K562 (cell line): ENCODE data around the gene BBLN. TPM values are rescaled to one million over a fixed set of nuclear protein-coding genes. Genes with fewer than 3 reads are reported as not detected.

Source experiments
- C11orf30 ChIP-seq: fragments of 450-650 bp; IDR thresholded peaks from 2 replicates; pipeline ENCODE4 v1.6.1; 2016; ENCODE audit warnings: low read depth, mild to moderate bottlenecking
- CHD4 ChIP-seq: fragments of 200-600 bp; sonication (generic); IDR thresholded peaks from 3 replicates; pipeline ENCODE4 v1.6.1; 2012; ENCODE audit warnings: low read depth, mild to moderate bottlenecking, mixed read lengths, low read length, inconsistent platforms; ENCODE audit not compliant: insufficient read depth, insufficient replicate concordance, poor library complexity, severe bottlenecking
- FOXA1 ChIP-seq: fragments of 450-650 bp; IDR thresholded peaks from 2 replicates; pipeline ENCODE4 v1.6.1; 2016; ENCODE audit warnings: mild to moderate bottlenecking, borderline replicate concordance
- FOXK2 ChIP-seq, 2 experiments: fragments of 450-650 bp; IDR thresholded peaks in 1 of 2; conservative IDR thresholded peaks in 1 of 2; 2 replicates each; pipeline ENCODE4 v1.6.1; 2016; ENCODE audit warnings: low read depth in 2 of 2, mild to moderate bottlenecking in 1 of 2
- GTF2A2 ChIP-seq: IDR thresholded peaks from 2 replicates; pipeline ENCODE4 v1.6.1; 2016; ENCODE audit warnings: mild to moderate bottlenecking, missing genetic modification characterization, missing compliant biosample characterization
- KDM5B ChIP-seq: fragments of 200-600 bp; sonication (generic); IDR thresholded peaks from 2 replicates; pipeline ENCODE4 v1.6.1; 2012; ENCODE audit warnings: low read depth, mild to moderate bottlenecking, moderate library complexity, low read length, control low read depth, inconsistent platforms; ENCODE audit not compliant: insufficient replicate concordance
- MEF2A ChIP-seq: IDR thresholded peaks from 2 replicates; pipeline ENCODE4 v1.6.1; 2011; ENCODE audit warnings: low read depth, mild to moderate bottlenecking, low read length, moderate library complexity; ENCODE audit not compliant: control insufficient read depth
- NFXL1 ChIP-seq: fragments of 450-650 bp; formaldehyde crosslinking; IDR thresholded peaks from 2 replicates; pipeline ENCODE4 v1.4.0; 2021; ENCODE audit warnings: mild to moderate bottlenecking
- NR1H2 ChIP-seq: sonication (generic); formaldehyde crosslinking; IDR thresholded peaks from 2 replicates; pipeline ENCODE4 v1.4.0; 2020; ENCODE audit warnings: mild to moderate bottlenecking, missing genetic modification reagents
- TBL1XR1 ChIP-seq, 2 experiments: IDR thresholded peaks; 2 replicates each; pipeline ENCODE4 v1.6.1; 2012; ENCODE audit warnings: improper control_type of control experiment in 2 of 2, low read length in 2 of 2, mild to moderate bottlenecking in 1 of 2
- ZNF764 ChIP-seq: fragments of 250-450 bp; sonication (Bioruptor Pico); IDR thresholded peaks from 2 replicates; pipeline ENCODE4 v1.4.0; 2020; ENCODE audit warnings: low read depth, mild to moderate bottlenecking, moderate library complexity
- polyA plus RNA-seq, 8 experiments: library from polyadenylated mRNA; depleted of rRNA in 4 of 8; stranded (reverse) in 5 of 8; unstranded in 3 of 8; fragments of >200 nt; fragmentation: Nextera tagmentation in 2 of 8; fragmentation: Illumina TruSeq in 1 of 8; extraction: Ambion mirVana in 2 of 8; extraction: Trizol in 1 of 8; gene quantifications; 2 replicates each; pipeline versions ENCODE4 v1.2.1 to v1.2.3, GENCODE V29; 2011 to 2014; ENCODE audit warnings: inconsistent platforms in 1 of 8, missing spikeins in 1 of 8
- total RNA-seq, 7 experiments: library from RNA; depleted of rRNA in 6 of 7; stranded (reverse); fragments of >200 nt in 6 of 7; fragmentation: Illumina TruSeq in 2 of 7; extraction: Trizol in 2 of 7; gene quantifications; 2 replicates each; pipeline versions ENCODE4 v1.2.1 to v1.2.3, GENCODE V29; 2011 to 2021; ENCODE audit warnings: low replicate concordance in 1 of 7
- TF ChIP-seq, protein P1 (sequence below), 2 experiments: fragments of 450-650 bp; IDR thresholded peaks; 2 replicates each; pipeline ENCODE4 v1.6.1; 2016; ENCODE audit warnings: mild to moderate bottlenecking in 2 of 2, borderline replicate concordance in 1 of 2, low read depth in 1 of 2, moderate library complexity in 1 of 2
- TF ChIP-seq, protein P2 (sequence below): sonication (generic); formaldehyde crosslinking; IDR thresholded peaks from 2 replicates; pipeline ENCODE4 v1.8.0; 2022; ENCODE audit warnings: mild to moderate bottlenecking, missing genetic modification reagents
- TF ChIP-seq, protein P3 (sequence below): fragments of 250-450 bp; sonication (Bioruptor Pico); IDR thresholded peaks from 2 replicates; pipeline ENCODE4 v1.9.0; 2021; ENCODE audit warnings: mild to moderate bottlenecking, inconsistent platforms

The BBLN gene
- total and polyA plus RNA-seq, 9 of the 15 experiments (the other 6 are each of a cell fraction or from before 2014, with no cell fraction given), result 4.2 to 331 (median 87.1) TPM

DNA sequence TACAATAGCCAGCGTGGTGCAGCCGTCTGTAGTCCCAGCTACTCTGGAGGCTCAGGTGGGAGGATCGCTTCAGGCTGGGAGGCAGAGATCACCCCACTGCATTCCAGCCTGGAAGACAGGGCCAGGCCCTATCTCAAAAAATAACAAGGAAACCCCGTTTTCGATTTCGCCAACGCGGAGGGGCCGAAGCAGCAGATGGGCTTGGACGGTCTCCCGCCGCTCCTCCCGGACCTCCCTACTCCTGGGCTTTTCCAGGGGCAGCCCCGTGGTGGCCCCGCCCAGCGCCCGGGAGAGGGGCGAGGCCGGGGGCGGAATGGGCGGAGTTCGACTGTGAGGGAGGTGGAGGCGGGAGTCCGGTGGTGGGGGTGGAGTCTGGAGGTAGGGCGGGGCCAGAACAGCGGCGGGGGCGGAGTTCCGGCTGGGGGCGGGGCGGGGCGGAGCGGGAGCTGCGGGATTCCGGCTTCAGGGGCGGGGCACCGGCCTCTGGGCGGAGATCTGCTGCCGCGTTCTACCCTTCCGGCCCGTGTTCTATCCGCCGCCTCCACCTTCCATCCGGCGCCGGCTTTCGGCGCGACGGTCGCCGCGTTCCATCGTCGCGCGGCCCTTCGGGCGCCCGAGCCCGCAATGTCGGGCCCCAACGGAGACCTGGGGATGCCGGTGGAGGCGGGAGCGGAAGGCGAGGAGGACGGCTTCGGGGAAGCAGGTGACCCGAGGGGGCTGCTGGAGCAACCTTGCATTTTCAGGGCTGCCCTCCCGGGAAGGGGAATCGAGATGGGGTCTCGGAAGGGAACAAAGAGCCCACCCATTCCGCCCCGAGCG lies at the start of gene BBLN (continued):
- TF ChIP-seq, protein P1, sequence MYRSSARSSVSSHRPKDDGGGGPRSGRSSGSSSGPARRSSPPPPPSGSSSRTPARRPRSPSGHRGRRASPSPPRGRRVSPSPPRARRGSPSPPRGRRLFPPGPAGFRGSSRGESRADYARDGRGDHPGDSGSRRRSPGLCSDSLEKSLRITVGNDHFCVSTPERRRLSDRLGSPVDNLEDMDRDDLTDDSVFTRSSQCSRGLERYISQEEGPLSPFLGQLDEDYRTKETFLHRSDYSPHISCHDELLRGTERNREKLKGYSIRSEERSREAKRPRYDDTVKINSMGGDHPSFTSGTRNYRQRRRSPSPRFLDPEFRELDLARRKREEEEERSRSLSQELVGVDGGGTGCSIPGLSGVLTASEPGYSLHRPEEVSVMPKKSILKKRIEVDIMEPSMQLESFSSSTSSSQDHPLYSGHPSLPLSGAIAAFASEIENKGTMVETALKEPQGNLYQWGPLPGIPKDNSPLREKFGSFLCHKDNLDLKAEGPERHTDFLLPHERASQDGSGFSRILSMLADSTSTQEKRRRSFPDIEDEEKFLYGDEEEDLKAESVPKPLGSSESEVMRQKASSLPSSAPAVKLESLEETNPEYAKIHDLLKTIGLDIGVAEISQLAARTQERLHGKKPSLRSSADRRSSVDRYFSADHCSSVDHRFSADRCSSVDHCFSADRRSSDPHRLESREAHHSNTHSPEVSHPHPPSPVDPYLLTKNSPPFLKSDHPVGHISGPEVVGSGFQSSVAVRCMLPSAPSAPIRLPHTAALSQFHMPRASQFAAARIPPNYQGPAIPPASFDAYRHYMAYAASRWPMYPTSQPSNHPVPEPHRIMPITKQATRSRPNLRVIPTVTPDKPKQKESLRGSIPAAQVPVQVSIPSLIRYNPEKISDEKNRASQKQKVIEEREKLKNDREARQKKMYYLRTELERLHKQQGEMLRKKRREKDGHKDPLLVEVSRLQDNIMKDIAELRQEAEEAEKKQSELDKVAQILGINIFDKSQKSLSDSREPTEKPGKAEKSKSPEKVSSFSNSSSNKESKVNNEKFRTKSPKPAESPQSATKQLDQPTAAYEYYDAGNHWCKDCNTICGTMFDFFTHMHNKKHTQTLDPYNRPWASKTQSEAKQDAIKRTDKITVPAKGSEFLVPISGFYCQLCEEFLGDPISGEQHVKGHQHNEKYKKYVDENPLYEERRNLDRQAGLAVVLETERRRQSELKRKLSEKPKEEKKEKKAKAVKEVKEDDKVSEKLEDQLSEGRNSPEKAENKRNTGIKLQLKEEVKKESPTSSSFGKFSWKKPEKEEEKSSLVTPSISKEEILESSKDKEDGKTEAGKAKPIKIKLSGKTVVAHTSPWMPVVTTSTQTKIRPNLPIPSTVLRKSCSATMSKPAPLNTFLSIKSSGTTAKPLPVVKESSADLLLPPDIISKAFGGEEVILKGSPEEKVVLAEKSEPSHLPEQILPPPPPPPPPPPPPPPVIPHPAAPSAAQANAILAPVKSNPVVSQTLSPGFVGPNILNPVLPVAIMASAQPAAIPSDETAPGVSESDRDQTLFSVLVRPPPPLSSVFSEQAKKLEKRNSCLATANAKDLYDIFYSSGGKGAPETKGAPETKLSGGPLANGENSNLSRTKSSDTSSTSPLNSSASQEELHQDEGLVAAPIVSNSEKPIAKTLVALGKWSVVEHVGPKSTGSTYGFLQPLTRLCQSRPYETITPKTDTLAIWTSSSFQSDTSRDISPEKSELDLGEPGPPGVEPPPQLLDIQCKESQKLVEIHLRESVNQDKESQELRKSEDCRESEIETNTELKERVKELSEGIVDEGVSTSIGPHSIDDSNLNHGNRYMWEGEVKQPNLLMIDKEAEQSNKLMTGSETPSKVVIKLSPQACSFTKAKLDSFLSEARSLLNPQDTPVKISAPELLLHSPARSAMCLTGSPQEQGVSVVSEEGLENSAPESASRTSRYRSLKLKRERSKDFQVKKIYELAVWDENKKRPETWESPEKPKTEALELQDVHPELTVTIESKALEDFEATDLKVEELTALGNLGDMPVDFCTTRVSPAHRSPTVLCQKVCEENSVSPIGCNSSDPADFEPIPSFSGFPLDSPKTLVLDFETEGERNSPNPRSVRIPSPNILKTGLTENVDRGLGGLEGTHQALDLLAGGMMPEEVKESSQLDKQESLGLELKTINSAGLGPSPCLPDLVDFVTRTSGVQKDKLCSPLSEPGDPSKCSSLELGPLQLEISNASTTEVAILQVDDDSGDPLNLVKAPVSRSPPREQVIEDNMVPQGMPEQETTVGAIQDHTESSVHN (IDR thresholded peaks at IDR 0.05; ENCODE audit: borderline replicate concordance in 1 of 2, low read depth in 1 of 2), result no peak
- TF ChIP-seq FOXK2 (conservative IDR thresholded peaks at IDR 0.05 in 1 of 2, IDR thresholded peaks at IDR 0.05 in 1 of 2; ENCODE audit: low read depth in 2 of 2) (no peak), C11orf30 (no peak), CHD4 (no peak), MEF2A (no peak), TBL1XR1 (IDR thresholded peaks at IDR 0.05; ENCODE audit: low read length in 2 of 2) (peak in 1 of 2 experiments; percentile 58; a peak in 2 of 4 replicates), KDM5B (peak; percentile 98), NR1H2 (no peak), GTF2A2 (no peak), FOXA1 (no peak), NFXL1 (CRISPR knock-in tag) (0 out of 2 replicates have a peak, but pooled peaks have one; percentile 45), ZNF764 (CRISPR knock-in tag) (no peak; the same call in none of the 2 replicates)
- TF ChIP-seq, protein P2, sequence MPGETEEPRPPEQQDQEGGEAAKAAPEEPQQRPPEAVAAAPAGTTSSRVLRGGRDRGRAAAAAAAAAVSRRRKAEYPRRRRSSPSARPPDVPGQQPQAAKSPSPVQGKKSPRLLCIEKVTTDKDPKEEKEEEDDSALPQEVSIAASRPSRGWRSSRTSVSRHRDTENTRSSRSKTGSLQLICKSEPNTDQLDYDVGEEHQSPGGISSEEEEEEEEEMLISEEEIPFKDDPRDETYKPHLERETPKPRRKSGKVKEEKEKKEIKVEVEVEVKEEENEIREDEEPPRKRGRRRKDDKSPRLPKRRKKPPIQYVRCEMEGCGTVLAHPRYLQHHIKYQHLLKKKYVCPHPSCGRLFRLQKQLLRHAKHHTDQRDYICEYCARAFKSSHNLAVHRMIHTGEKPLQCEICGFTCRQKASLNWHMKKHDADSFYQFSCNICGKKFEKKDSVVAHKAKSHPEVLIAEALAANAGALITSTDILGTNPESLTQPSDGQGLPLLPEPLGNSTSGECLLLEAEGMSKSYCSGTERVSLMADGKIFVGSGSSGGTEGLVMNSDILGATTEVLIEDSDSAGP (CRISPR knock-in tag), result no peak
- TF ChIP-seq, protein P3, sequence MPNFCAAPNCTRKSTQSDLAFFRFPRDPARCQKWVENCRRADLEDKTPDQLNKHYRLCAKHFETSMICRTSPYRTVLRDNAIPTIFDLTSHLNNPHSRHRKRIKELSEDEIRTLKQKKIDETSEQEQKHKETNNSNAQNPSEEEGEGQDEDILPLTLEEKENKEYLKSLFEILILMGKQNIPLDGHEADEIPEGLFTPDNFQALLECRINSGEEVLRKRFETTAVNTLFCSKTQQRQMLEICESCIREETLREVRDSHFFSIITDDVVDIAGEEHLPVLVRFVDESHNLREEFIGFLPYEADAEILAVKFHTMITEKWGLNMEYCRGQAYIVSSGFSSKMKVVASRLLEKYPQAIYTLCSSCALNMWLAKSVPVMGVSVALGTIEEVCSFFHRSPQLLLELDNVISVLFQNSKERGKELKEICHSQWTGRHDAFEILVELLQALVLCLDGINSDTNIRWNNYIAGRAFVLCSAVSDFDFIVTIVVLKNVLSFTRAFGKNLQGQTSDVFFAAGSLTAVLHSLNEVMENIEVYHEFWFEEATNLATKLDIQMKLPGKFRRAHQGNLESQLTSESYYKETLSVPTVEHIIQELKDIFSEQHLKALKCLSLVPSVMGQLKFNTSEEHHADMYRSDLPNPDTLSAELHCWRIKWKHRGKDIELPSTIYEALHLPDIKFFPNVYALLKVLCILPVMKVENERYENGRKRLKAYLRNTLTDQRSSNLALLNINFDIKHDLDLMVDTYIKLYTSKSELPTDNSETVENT (CRISPR knock-in tag), result peak; percentile 92
